Endodermal cell (in vitro differentiated cells): ENCODE data around the gene UBE2QL1. TPM values are rescaled to one million over a fixed set of nuclear protein-coding genes. Genes with fewer than 3 reads are reported as not detected.
A peak's percentile ranks its signal among the peaks of the same experiment; 100 is the strongest.

Source experiments
- DNase-seq: peaks from one replicate; pipeline ENCODE4 v3.0.0-alpha.2; 2017
- H3K27ac ChIP-seq: 2 replicates; pipeline ENCODE4 v1.5.1; 2013; ENCODE audit warnings: mild to moderate bottlenecking, low read depth, low read length, moderate library complexity
- H3K27me3 ChIP-seq: 2 replicates; pipeline ENCODE4 v1.6.1; 2013; ENCODE audit warnings: mild to moderate bottlenecking, low read length, moderate library complexity; ENCODE audit not compliant: insufficient read depth, control insufficient read depth, poor library complexity, severe bottlenecking
- H3K36me3 ChIP-seq: 2 replicates; pipeline ENCODE4 v1.7.0; 2013; ENCODE audit warnings: mild to moderate bottlenecking, low read length, moderate library complexity; ENCODE audit not compliant: control insufficient read depth, insufficient read depth
- H3K4me1 ChIP-seq: one replicate; pipeline ENCODE4 v1.7.0; 2013; ENCODE audit warnings: low read length; ENCODE audit not compliant: control insufficient read depth, insufficient read depth
- H3K4me3 ChIP-seq: 2 replicates; pipeline ENCODE4 v1.5.1; 2013; ENCODE audit warnings: mild to moderate bottlenecking, low read length, moderate library complexity
- H3K9ac ChIP-seq: 2 replicates; pipeline ENCODE4 v1.6.1; 2013; ENCODE audit warnings: mild to moderate bottlenecking, low read length, moderate library complexity; ENCODE audit not compliant: poor library complexity, severe bottlenecking; ENCODE audit errors: extremely low read depth
- H3K9me3 ChIP-seq: 2 replicates; pipeline ENCODE4 v1.6.1; 2013; ENCODE audit warnings: mild to moderate bottlenecking, low read length, moderate library complexity; ENCODE audit not compliant: control insufficient read depth
- H3K27ac Mint-ChIP-seq: 2 replicates; pipeline ENCODE4 v1.8.0; 2020; ENCODE audit warnings: mixed read lengths
- H3K27me3 Mint-ChIP-seq: 2 replicates; pipeline ENCODE4 v1.8.0; 2021; ENCODE audit warnings: mild to moderate bottlenecking, mixed read lengths; ENCODE audit not compliant: insufficient read depth
- H3K36me3 Mint-ChIP-seq: 2 replicates; pipeline ENCODE4 v1.8.0; 2020; ENCODE audit warnings: low read depth, mixed read lengths
- H3K4me1 Mint-ChIP-seq: 2 replicates; pipeline ENCODE4 v1.8.0; 2020; ENCODE audit warnings: mixed read lengths
- H3K4me3 Mint-ChIP-seq: 2 replicates; pipeline ENCODE4 v1.8.0; 2020; ENCODE audit warnings: mild to moderate bottlenecking, moderate library complexity, mixed read lengths
- H3K9me3 Mint-ChIP-seq: 2 replicates; pipeline ENCODE4 v1.8.0; 2020; ENCODE audit warnings: mild to moderate bottlenecking, mixed read lengths
- WGBS, 2 experiments: methylation state at CpG; one replicate each; pipeline versions ENCODE4 v1.1.5 to v1.1.7; 2013; ENCODE audit warnings: missing lambda C conversion rate in 2 of 2, mixed read lengths in 1 of 2; ENCODE audit not compliant: insufficient coverage in 1 of 2, insufficient read length in 1 of 2; 5-methylcytosine and 5-hydroxymethylcytosine counted together
- total RNA-seq, 2 donors: library from RNA; stranded (reverse); fragmentation: NEBNext Ultra II Directional in 1 of 2; extraction: Animal tissue kit (Norgen Biotek cat#: 25700) in 1 of 2; gene quantifications; 2 replicates in 1 of 2; 3 replicates in 1 of 2; pipeline ENCODE4 v1.2.1, GENCODE V29; 2021
- TF ChIP-seq, protein P1 (sequence below): fragments of 200-600 bp; sonication (generic); conservative IDR thresholded peaks from 2 replicates; pipeline ENCODE4 v1.5.0; 2021; ENCODE audit warnings: antibody characterized with exemption, mild to moderate bottlenecking

Gene UBE2QL1
- total RNA-seq, 2 donors from 2014 or later, result 0.11 TPM; not detected in 1

DNA sequence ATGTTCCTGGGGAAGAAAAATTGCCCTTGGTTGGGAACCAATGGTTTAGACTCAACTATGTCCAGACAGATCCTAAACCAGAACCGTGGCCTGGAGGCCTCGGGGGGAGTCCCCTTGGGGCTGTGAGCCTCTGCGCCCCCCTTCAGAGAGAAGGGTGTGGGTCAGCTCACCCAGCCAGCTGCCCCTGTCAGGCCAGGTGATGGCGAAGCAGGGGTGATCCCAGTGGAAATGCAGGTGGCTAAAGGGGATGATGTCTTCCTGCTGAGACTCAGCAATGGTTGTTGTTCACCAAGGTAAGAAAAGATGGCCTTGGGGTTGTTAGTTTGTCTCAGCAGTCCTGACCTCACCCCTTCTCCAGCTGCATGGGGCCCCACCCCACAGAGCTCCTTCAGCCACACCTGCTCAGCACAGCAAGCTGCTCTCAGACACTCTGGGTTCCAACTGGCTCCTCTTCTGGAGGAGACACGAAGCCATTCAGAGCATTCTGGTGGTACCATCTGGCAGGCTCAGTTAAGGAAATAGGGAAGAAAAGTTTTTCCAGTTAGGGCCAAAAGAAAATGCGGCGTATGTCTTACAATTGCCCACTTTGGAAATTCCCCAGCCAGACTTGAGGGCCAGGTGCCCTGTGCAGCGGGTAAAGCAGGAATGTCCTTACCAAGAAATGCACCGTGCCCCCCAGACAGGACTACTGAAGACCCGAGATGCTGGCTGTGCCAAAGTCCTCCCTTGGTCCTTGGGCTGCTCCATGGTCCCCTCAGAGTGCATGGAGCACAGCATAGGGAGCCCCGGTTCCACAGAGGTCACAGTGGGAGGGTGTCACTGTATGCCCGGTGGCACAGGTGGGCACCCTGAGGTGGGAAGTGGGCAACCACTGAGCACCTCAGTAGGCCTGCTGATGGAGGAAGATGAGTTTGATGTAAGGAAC is 94.0 kb downstream of the UBE2QL1 start:
- H3K4me1 ChIP-seq, result no peaks in the 10 kb centered on the region
- peak; percentile 17 for DNase-seq
- Mint-ChIP-seq H3K9me3 (no peaks in the 10 kb centered on the region), H3K4me1 (no peaks in the 10 kb centered on the region), H3K4me3 (no peak overlapping the region), H3K36me3 (no peaks in the 10 kb centered on the region), H3K27ac (no peak overlapping the region), H3K27me3 (peaks cover 31% of the 10 kb centered on the region)
- no peak overlapping the region for H3K27ac ChIP-seq
- no peak overlapping the region for H3K4me3 ChIP-seq
- TF ChIP-seq, protein P1, sequence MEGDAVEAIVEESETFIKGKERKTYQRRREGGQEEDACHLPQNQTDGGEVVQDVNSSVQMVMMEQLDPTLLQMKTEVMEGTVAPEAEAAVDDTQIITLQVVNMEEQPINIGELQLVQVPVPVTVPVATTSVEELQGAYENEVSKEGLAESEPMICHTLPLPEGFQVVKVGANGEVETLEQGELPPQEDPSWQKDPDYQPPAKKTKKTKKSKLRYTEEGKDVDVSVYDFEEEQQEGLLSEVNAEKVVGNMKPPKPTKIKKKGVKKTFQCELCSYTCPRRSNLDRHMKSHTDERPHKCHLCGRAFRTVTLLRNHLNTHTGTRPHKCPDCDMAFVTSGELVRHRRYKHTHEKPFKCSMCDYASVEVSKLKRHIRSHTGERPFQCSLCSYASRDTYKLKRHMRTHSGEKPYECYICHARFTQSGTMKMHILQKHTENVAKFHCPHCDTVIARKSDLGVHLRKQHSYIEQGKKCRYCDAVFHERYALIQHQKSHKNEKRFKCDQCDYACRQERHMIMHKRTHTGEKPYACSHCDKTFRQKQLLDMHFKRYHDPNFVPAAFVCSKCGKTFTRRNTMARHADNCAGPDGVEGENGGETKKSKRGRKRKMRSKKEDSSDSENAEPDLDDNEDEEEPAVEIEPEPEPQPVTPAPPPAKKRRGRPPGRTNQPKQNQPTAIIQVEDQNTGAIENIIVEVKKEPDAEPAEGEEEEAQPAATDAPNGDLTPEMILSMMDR, result no peak
- H3K36me3 ChIP-seq, result no peaks in the 10 kb centered on the region
- WGBS, 2 experiments, result 89 to 92% methylated on average over 9 to 12 of the region's 12 CpGs
- peaks cover 32% of the 10 kb centered on the region for H3K27me3 ChIP-seq
- H3K9me3 ChIP-seq, result no peaks in the 10 kb centered on the region
- no peak overlapping the region for H3K9ac ChIP-seq

DNA sequence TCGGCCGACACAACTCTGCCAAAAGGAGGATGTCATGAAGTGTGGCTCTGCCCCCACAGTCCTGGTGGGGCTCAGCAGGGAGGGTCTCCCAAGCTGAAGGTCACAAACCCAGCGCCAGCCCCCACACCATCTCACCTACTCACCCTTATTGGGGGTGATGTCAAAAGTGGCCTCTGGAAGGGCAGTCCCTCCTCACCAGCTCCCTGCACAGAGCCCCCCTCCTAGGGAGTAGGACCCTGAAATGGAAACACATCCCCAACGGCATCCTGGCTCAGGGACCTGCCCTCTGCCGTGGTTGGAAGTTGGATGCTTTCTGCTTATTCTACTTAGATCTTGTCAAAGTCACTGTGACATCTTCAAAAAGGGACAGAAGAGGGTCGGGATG is 94.7 kb downstream of the UBE2QL1 start:
- TF ChIP-seq, protein P1, result no peak
- Histone ChIP-seq H3K27ac (no peak overlapping the region), H3K4me3 (no peak overlapping the region), H3K27me3 (peaks cover 32% of the 10 kb centered on the region), H3K9ac (no peak overlapping the region), H3K4me1 (no peaks in the 10 kb centered on the region), H3K36me3 (no peaks in the 10 kb centered on the region), H3K9me3 (no peaks in the 10 kb centered on the region)
- DNase-seq, result peak; percentile 11
- Mint-ChIP-seq H3K4me1 (no peaks in the 10 kb centered on the region), H3K9me3 (no peaks in the 10 kb centered on the region), H3K36me3 (no peaks in the 10 kb centered on the region), H3K4me3 (no peak overlapping the region), H3K27ac (no peak overlapping the region), H3K27me3 (peaks cover 31% of the 10 kb centered on the region)
- 78 to 100% methylated on average over 1 to 6 of the region's 6 CpGs for WGBS, 2 experiments

DNA sequence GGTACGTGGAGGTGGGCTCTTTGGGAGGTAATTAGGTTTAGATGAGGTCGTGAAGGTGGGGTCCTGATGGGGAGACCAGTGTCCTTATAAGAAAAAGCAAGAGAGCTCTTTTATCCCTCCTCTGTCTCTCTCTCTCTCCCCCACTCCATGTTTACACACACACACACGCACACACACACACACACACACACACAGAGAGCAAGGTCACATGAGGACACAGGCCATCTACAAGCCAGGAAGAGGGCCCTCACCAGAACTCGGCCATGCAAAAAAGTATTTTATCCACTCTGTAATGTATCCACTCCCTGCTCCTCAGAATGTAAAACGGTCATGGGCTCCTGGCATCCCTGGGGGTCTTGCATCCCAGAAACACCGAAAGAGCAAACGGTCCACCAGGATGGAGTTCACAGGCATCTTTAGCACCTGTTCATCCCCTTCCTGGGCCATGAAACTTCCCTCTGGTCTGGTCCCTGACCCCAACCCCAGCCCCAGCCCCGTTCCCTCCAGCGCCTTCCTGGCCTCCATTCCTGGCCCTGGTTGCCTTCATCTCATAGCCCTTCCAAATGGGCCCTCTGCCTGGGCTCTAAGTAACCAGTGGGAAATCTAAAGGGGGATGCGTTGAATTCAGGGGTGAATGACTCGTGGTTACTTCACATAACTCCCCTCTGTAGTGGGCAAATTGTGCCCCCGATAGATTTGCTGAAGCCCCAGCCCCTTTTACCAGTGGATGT is 95.3 kb downstream of the UBE2QL1 start:
- Histone ChIP-seq H3K9ac (no peak overlapping the region), H3K27ac (no peak overlapping the region), H3K4me3 (no peak overlapping the region), H3K36me3 (no peaks in the 10 kb centered on the region), H3K9me3 (no peaks in the 10 kb centered on the region), H3K4me1 (no peaks in the 10 kb centered on the region), H3K27me3 (peaks cover 32% of the 10 kb centered on the region)
- peak; percentile 10 for DNase-seq
- WGBS, 2 experiments, result 73 to 84% methylated on average over 3 to 11 of the region's 12 CpGs
- Mint-ChIP-seq H3K27ac (no peak overlapping the region), H3K4me1 (no peaks in the 10 kb centered on the region), H3K36me3 (no peaks in the 10 kb centered on the region), H3K4me3 (no peak overlapping the region), H3K9me3 (no peaks in the 10 kb centered on the region), H3K27me3 (peaks cover 33% of the 10 kb centered on the region)
- TF ChIP-seq, protein P1, result no peak

Other genes starting within 250 kb of the UBE2QL1 start
- 10 to 100 TPM; 22.1 to 28.6 TPM for gene MED10, start 70.3 kb upstream of the UBE2QL1 start, total RNA-seq
- gene NSUN2, start 184.2 kb downstream of the UBE2QL1 start, total RNA-seq, result 10 to 100 TPM; 71.8 to 90.8 TPM
- gene SRD5A1, start 184.6 kb downstream of the UBE2QL1 start, total RNA-seq, result 10 to 100 TPM; 15.0 to 16.2 TPM